ENCODE results near the gene CRACDL.

CRACDL gene

GRCh38 chr2:98921062-98921461 lies 15.0 kb downstream of the CRACDL start:
- no peak for TF ChIP-seq CTCF (IDR thresholded peaks at IDR 0.05; ENCODE audit: control insufficient read depth, extremely low read depth, insufficient read depth)

GRCh38 chr2:98917031-98917471 lies 19.0 kb downstream of the CRACDL start:
- TF ChIP-seq CTCF (IDR thresholded peaks at IDR 0.05; ENCODE audit: control insufficient read depth, extremely low read depth, insufficient read depth), result no peak
- H3K4me3 ChIP-seq (ENCODE audit: low read depth, low read length), result no peak overlapping the region
- no peak for DNase-seq (ENCODE audit: low read depth)

More at GRCh38 chr2:98921062-98921461, 15.0 kb downstream of the CRACDL start:
- no peak overlapping the region for H3K4me3 ChIP-seq (ENCODE audit: low read depth, low read length)
- no peak for DNase-seq (ENCODE audit: low read depth)

GRCh38 chr2:98915751-98916358 lies 20.2 kb downstream of the CRACDL start:
- DNase-seq (ENCODE audit: low read depth), result no peak
- H3K4me3 ChIP-seq (ENCODE audit: low read depth, low read length), result no peak overlapping the region
- TF ChIP-seq CTCF (IDR thresholded peaks at IDR 0.05; ENCODE audit: control insufficient read depth, extremely low read depth, insufficient read depth), result no peak

GRCh38 chr2:98914713-98915580 lies 21.1 kb downstream of the CRACDL start:
- TF ChIP-seq CTCF (IDR thresholded peaks at IDR 0.05; ENCODE audit: control insufficient read depth, extremely low read depth, insufficient read depth), result no peak
- DNase-seq (ENCODE audit: low read depth), result no peak
- no peak overlapping the region for H3K4me3 ChIP-seq (ENCODE audit: low read depth, low read length)

- DNase-seq (ENCODE audit: low read depth), result no peak
- H3K4me3 ChIP-seq (ENCODE audit: low read depth, low read length), result no peak overlapping the region
- TF ChIP-seq CTCF (IDR thresholded peaks at IDR 0.05; ENCODE audit: control insufficient read depth, extremely low read depth, insufficient read depth), result no peak
Measured at GRCh38 chr2:98913916-98914712, 21.9 kb downstream of the CRACDL start.

- no peak for TF ChIP-seq CTCF (IDR thresholded peaks at IDR 0.05; ENCODE audit: control insufficient read depth, extremely low read depth, insufficient read depth)
- DNase-seq (ENCODE audit: low read depth), result no peak
- no peak overlapping the region for H3K4me3 ChIP-seq (ENCODE audit: low read depth, low read length)
Measured at GRCh38 chr2:98912957-98913915, 22.8 kb downstream of the CRACDL start.

All from LNCaP clone FGC (cell line).